ENCODE data around the gene DIP2B. TPM values are rescaled to one million over a fixed set of nuclear protein-coding genes. Genes with fewer than 3 reads are reported as not detected.

The DIP2B gene
- total RNA-seq, 4 donors from 2014 or later, result 19.8 to 25.9 (median 23.8) TPM

GRCh38 chr12:50627491-50627890, 122.7 kb downstream of the DIP2B start:
- WGBS, 2 donors (ENCODE audit: low coverage in 1 of 2), result 67 to 80% methylated on average over 1 of the region's 2 CpGs
- TF ChIP-seq POLR2AphosphoS5 (IDR thresholded peaks at IDR 0.05), result no peak
- H3K36me3 ChIP-seq, result peaks cover 0 to 49% of the 10 kb centered on the region in 2 donors
- H3K4me1 ChIP-seq, result peaks cover 0 to 10% (median 0%) of the 10 kb centered on the region in 3 donors
- ATAC-seq, result no peak
- no peak overlapping the region for H3K4me3 ChIP-seq
- no peak overlapping the region for H3K27ac ChIP-seq
- H3K9me3 ChIP-seq, result no peaks in the 10 kb centered on the region
- no peaks in the 10 kb centered on the region for H3K27me3 ChIP-seq

- Histone ChIP-seq H3K27me3 (no peaks in the 10 kb centered on the region), H3K36me3 (peaks cover 0 to 52% of the 10 kb centered on the region in 2 donors), H3K27ac (no peak overlapping the region), H3K4me3 (no peak overlapping the region), H3K9me3 (no peaks in the 10 kb centered on the region), H3K4me1 (peaks cover 0 to 6% (median 0%) of the 10 kb centered on the region in 3 donors)
- WGBS, 2 donors (ENCODE audit: low coverage in 1 of 2), result 91 to 95% methylated on average over 6 of the region's 6 CpGs
- ATAC-seq, result no peak
- no peak for TF ChIP-seq CTCF (IDR thresholded peaks at IDR 0.05)
- no peak for TF ChIP-seq POLR2A (IDR thresholded peaks at IDR 0.05)
- no peak for TF ChIP-seq POLR2AphosphoS5 (IDR thresholded peaks at IDR 0.05)
- TF ChIP-seq EP300 (IDR thresholded peaks at IDR 0.05), result no peak
These were observed 123.6 kb downstream of the DIP2B start for GRCh38 chr12:50628394-50628793.

- Histone ChIP-seq H3K36me3 (peaks cover 0 to 28% of the 10 kb centered on the region in 2 donors), H3K4me3 (no peak overlapping the region), H3K4me1 (peaks cover 0 to 23% (median 0%) of the 10 kb centered on the region in 3 donors), H3K27ac (no peak overlapping the region), H3K9me3 (no peaks in the 10 kb centered on the region), H3K27me3 (no peaks in the 10 kb centered on the region)
- ATAC-seq, result peak; percentile 28
- 70 to 78% methylated on average over 6 of the region's 6 CpGs for WGBS, 2 donors (ENCODE audit: low coverage in 1 of 2)
- no peak for TF ChIP-seq POLR2A (IDR thresholded peaks at IDR 0.05)
- no peak for TF ChIP-seq POLR2AphosphoS5 (IDR thresholded peaks at IDR 0.05)
- no peak for TF ChIP-seq EP300 (IDR thresholded peaks at IDR 0.05)
- TF ChIP-seq CTCF (IDR thresholded peaks at IDR 0.05), result no peak
These were observed 129.2 kb downstream of the DIP2B start for GRCh38 chr12:50633955-50634354.

GRCh38 chr12:50634379-50634778, 129.6 kb downstream of the DIP2B start:
- Histone ChIP-seq H3K9me3 (no peaks in the 10 kb centered on the region), H3K36me3 (peaks cover 0 to 24% of the 10 kb centered on the region in 2 donors), H3K27ac (no peak overlapping the region), H3K4me1 (peaks cover 0 to 23% (median 0%) of the 10 kb centered on the region in 3 donors), H3K4me3 (no peak overlapping the region), H3K27me3 (no peaks in the 10 kb centered on the region)
- 92 to 100% methylated on average over 1 to 2 of the region's 2 CpGs for WGBS, 2 donors (ENCODE audit: low coverage in 1 of 2)
- ATAC-seq, result no peak
- TF ChIP-seq POLR2AphosphoS5 (IDR thresholded peaks at IDR 0.05) (no peak), EP300 (IDR thresholded peaks at IDR 0.05) (no peak), POLR2A (IDR thresholded peaks at IDR 0.05) (no peak), CTCF (IDR thresholded peaks at IDR 0.05) (no peak)

GRCh38 chr12:50635364-50635763, 130.6 kb downstream of the DIP2B start:
- H3K36me3 ChIP-seq, result peaks cover 0 to 22% of the 10 kb centered on the region in 2 donors
- peaks cover 0 to 23% (median 0%) of the 10 kb centered on the region in 3 donors for H3K4me1 ChIP-seq
- ATAC-seq, result no peak
- no peak overlapping the region for H3K27ac ChIP-seq
- TF ChIP-seq EP300 (IDR thresholded peaks at IDR 0.05) (no peak), POLR2A (IDR thresholded peaks at IDR 0.05) (no peak), CTCF (IDR thresholded peaks at IDR 0.05) (no peak)
- H3K27me3 ChIP-seq, result no peaks in the 10 kb centered on the region
- 66 to 73% methylated on average over 5 of the region's 5 CpGs for WGBS, 2 donors (ENCODE audit: low coverage in 1 of 2)
- no peaks in the 10 kb centered on the region for H3K9me3 ChIP-seq
- no peak overlapping the region for H3K4me3 ChIP-seq
